DND-41 (cell line): Measurements from ENCODE around the gene CPAMD8.

Experiments
- ATAC-seq: fragments of 200-7000 bp; cut with Tn5 transposase; 3 replicates; pipeline ENCODE4 v1.9.1; 2021; ENCODE audit warnings: low read depth; ENCODE audit not compliant: insufficient read depth
- DNase-seq: peaks from one replicate; pipeline ENCODE4 v3.0.0-alpha.2; 2020
- H2AFZ ChIP-seq: 2 replicates; pipeline ENCODE4 v1.6.0; 2012; ENCODE audit warnings: low read depth, low read length
- H3K27ac ChIP-seq: 2 replicates; pipeline ENCODE4 v1.5.1; 2012; ENCODE audit warnings: low read length, inconsistent platforms
- H3K27me3 ChIP-seq: fragments of 200-600 bp; sonication (generic); 2 replicates; pipeline ENCODE4 v1.6.0; 2012; ENCODE audit warnings: low read length, mild to moderate bottlenecking, inconsistent platforms; ENCODE audit not compliant: insufficient read depth, poor library complexity
- H3K36me3 ChIP-seq: 2 replicates; pipeline ENCODE4 v1.5.1; 2012; ENCODE audit warnings: low read length, inconsistent platforms; ENCODE audit not compliant: insufficient read depth
- H3K4me1 ChIP-seq: 2 replicates; pipeline ENCODE4 v1.5.1; 2012; ENCODE audit warnings: mild to moderate bottlenecking, low read length; ENCODE audit not compliant: insufficient read depth
- H3K4me2 ChIP-seq: 2 replicates; pipeline ENCODE4 v1.6.0; 2012; ENCODE audit warnings: mild to moderate bottlenecking, moderate library complexity, low read length, inconsistent platforms; ENCODE audit not compliant: insufficient read depth
- H3K4me3 ChIP-seq, 2 experiments: fragments of 200-600 bp in 1 of 2; shearing (Covaris generic) in 1 of 2; 2 replicates each; pipeline ENCODE4 v1.5.1; 2012 to 2016; ENCODE audit warnings: inconsistent platforms in 2 of 2, low read length in 2 of 2, mild to moderate bottlenecking in 2 of 2, low read depth in 1 of 2, moderate library complexity in 1 of 2
- H3K79me2 ChIP-seq: 2 replicates; pipeline ENCODE4 v1.6.0; 2012; ENCODE audit warnings: low read length, inconsistent platforms; ENCODE audit not compliant: insufficient read depth
- H3K9ac ChIP-seq: 2 replicates; pipeline ENCODE4 v1.6.0; 2012; ENCODE audit warnings: low read depth, mild to moderate bottlenecking, inconsistent platforms, low read length, moderate library complexity
- H3K9me3 ChIP-seq: 2 replicates; pipeline ENCODE4 v1.5.1; 2012; ENCODE audit warnings: low read length, moderate library complexity, mild to moderate bottlenecking, inconsistent platforms; ENCODE audit not compliant: insufficient read depth, severe bottlenecking
- H4K20me1 ChIP-seq: 2 replicates; pipeline ENCODE4 v1.6.0; 2012; ENCODE audit warnings: low read length; ENCODE audit not compliant: insufficient read depth
- CTCF ChIP-seq: IDR thresholded peaks from 2 replicates; pipeline ENCODE4 v1.5.1; 2012; ENCODE audit warnings: borderline replicate concordance, low read length, moderate library complexity, mild to moderate bottlenecking; ENCODE audit not compliant: poor library complexity, severe bottlenecking; ENCODE audit errors: extremely low read depth
- EZH2 ChIP-seq: IDR thresholded peaks from 3 replicates; pipeline ENCODE4 v1.6.1; 2012; ENCODE audit warnings: borderline replicate concordance, low read depth, mild to moderate bottlenecking, moderate library complexity, low read length, inconsistent platforms; ENCODE audit not compliant: severe bottlenecking

CPAMD8 gene

GRCh38 chr19:16889883-16890460, 136.6 kb downstream of the CPAMD8 start:
- no peaks in the 10 kb centered on the region for H3K4me1 ChIP-seq
- no peak for ATAC-seq
- H3K9me3 ChIP-seq = no peaks in the 10 kb centered on the region
- H3K79me2 ChIP-seq = no peaks in the 10 kb centered on the region
- H3K4me2 ChIP-seq = no peak overlapping the region
- no peak overlapping the region for H3K27ac ChIP-seq
- H3K4me3 ChIP-seq = no peak overlapping the region
- no peaks in the 10 kb centered on the region for H3K27me3 ChIP-seq
- no peak for DNase-seq
- no peaks in the 10 kb centered on the region for H4K20me1 ChIP-seq
- H3K36me3 ChIP-seq = no peaks in the 10 kb centered on the region
- no peak overlapping the region for H3K9ac ChIP-seq
- H2AFZ ChIP-seq = no peak overlapping the region
- no peak for TF ChIP-seq EZH2
- no peak for TF ChIP-seq CTCF

- TF ChIP-seq EZH2 (no peak), CTCF (no peak)
- no peaks in the 10 kb centered on the region for H3K9me3 ChIP-seq
- H3K9ac ChIP-seq = no peak overlapping the region
- no peak overlapping the region for H3K27ac ChIP-seq
- no peak for ATAC-seq
- H3K4me2 ChIP-seq = no peak overlapping the region
- no peak for DNase-seq
- H3K27me3 ChIP-seq = no peaks in the 10 kb centered on the region
- no peaks in the 10 kb centered on the region for H4K20me1 ChIP-seq
- H2AFZ ChIP-seq = no peak overlapping the region
- no peaks in the 10 kb centered on the region for H3K79me2 ChIP-seq
- no peak overlapping the region for H3K4me3 ChIP-seq
- H3K4me1 ChIP-seq = no peaks in the 10 kb centered on the region
- H3K36me3 ChIP-seq = no peaks in the 10 kb centered on the region
Measured at GRCh38 chr19:16889366-16889882, 137.2 kb downstream of the CPAMD8 start.

DNA sequence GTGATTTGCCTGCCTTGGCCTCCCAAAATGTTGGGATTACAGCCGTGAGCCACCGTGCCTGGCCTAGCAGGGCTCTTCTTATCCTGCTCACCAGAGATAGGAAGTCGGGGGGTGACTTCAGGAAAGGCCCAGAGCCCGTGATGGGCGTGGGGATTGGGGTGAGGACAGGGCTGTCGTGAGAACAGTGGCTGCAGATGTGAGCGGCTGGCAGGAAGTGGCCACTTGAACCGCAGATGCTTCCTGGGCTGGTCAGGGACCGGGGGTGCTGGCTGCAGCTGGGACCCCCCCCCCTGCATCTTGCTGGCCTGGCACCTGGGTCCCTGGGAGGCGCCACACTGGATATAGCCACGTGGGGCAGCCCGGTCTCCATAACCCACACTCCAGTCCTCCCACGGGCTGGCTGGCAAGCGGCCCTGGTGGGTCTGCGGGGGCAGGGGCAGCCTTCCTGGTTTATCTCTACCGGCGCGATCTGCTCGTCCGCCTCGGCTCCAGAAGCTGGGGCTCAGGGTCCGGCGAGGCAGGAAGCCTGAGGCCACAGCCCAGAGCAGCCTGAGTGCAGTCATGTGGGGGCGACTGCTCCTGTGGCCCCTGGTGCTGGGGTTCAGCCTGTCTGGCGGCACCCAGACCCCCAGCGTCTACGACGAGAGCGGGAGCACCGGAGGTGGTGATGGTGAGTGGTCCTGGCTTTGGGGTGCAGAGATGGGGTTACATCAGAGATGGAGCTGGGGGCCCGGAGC, 137.8 kb downstream of the CPAMD8 start, which contains the start of gene F2RL3:
Gene F2RL3, plus strand, starts transcription at position 371 of the 737 bp plus-strand sequence. Its CDS starts 191 bp downstream, at position 562.
- Histone ChIP-seq H4K20me1 (no peaks in the 10 kb centered on the region), H3K9ac (no peak within 1 kb of the TSS), H3K27ac (no peak within 1 kb of the TSS), H2AFZ (no peak within 1 kb of the TSS), H3K79me2 (no peaks in the 10 kb centered on the region), H3K9me3 (no peaks in the 10 kb centered on the region), H3K36me3 (no peaks in the 10 kb centered on the region), H3K4me3 (no peak within 1 kb of the TSS), H3K4me2 (no peak within 1 kb of the TSS), H3K4me1 (no peaks in the 10 kb centered on the region), H3K27me3 (no peaks in the 10 kb centered on the region)
- TF ChIP-seq CTCF (no peak), EZH2 (no peak)
- no peak for DNase-seq
- ATAC-seq = no peak
